A549 (cell line): ENCODE measurements around the gene JPT1. TPM values are rescaled to one million over a fixed set of nuclear protein-coding genes. Genes with fewer than 3 reads are reported as not detected.

ENCODE experiments used
- ATAC-seq, 2 experiments: fragments of 200-7000 bp in 1 of 2; fragments of >200 bp in 1 of 2; cut with Nextera tagmentation in 1 of 2; cut with Tn5 transposase in 1 of 2; 3 replicates each; pipeline versions ENCODE4 v1.8.0 to v1.9.1; 2018 to 2020; ENCODE audit warnings: mild to moderate bottlenecking in 1 of 2, moderate library complexity in 1 of 2
- CTCF ChIA-PET: fragments of 300-600 bp; sonication (Branson Sonifier 250); formaldehyde crosslinking; extraction: SDS; loops from one replicate; lab custom pipeline; 2021; ENCODE audit warnings: antibody characterized with exemption, inconsistent platforms; lab: Yijun Ruan, JAX
- POLR2A ChIA-PET: fragments of 350-600 bp; formaldehyde crosslinking; extraction: SDS; loops from one replicate; lab custom pipeline; 2021; ENCODE audit warnings: antibody characterized with exemption, inconsistent platforms; lab: Yijun Ruan, JAX
- DNase-seq, 2 experiments: peaks; one replicate each; pipeline versions ENCODE4 v3.0.0 to v3.0.0-alpha.2; 2011 to 2016; ENCODE audit warnings: low read depth in 1 of 2, low spot score in 1 of 2
- FAIRE-seq: peaks from 2 replicates; lab custom pipeline; 2011; peaks lifted over from hg19 to GRCh38; lab: Jason Lieb, UNC
- H3K27ac ChIP-seq, 2 experiments: fragments of >200 bp; sonication (Bioruptor Twin); formaldehyde crosslinking; 3 replicates each; pipeline ENCODE4 v1.5.1; 2016 to 2017
- H3K4me1 ChIP-seq: fragments of >200 bp; sonication (Bioruptor Twin); formaldehyde crosslinking; 3 replicates; pipeline ENCODE4 v1.6.1; 2016
- H3K4me2 ChIP-seq: fragments of >200 bp; sonication (Bioruptor Twin); formaldehyde crosslinking; 3 replicates; pipeline ENCODE4 v1.6.1; 2016
- H3K4me3 ChIP-seq: fragments of >200 bp; sonication (Bioruptor Twin); formaldehyde crosslinking; 3 replicates; pipeline ENCODE4 v1.5.1; 2016
- H3K9me3 ChIP-seq: fragments of >200 bp; sonication (Bioruptor Twin); formaldehyde crosslinking; 3 replicates; pipeline ENCODE4 v1.6.1; 2016
- BHLHE40 ChIP-seq: IDR thresholded peaks from 2 replicates; pipeline ENCODE4 v1.6.1; 2012; ENCODE audit warnings: low read depth, low read length, inconsistent platforms
- CEBPB ChIP-seq, 2 experiments: fragments of >200 bp in 1 of 2; sonication (Bioruptor Twin) in 1 of 2; formaldehyde crosslinking in 1 of 2; IDR thresholded peaks; 2 replicates each; pipeline ENCODE4 v1.6.1; 2012 to 2016
- EP300 ChIP-seq, 2 experiments: fragments of >200 bp; sonication (Bioruptor Twin); formaldehyde crosslinking; IDR thresholded peaks; 2 replicates in 1 of 2; 3 replicates in 1 of 2; pipeline ENCODE4 v1.6.1; 2016 to 2017
- ESRRA ChIP-seq: fragments of 150-350 bp; IDR thresholded peaks from 2 replicates; pipeline ENCODE4 v1.6.1; 2014; ENCODE audit warnings: mild to moderate bottlenecking, low read length, borderline replicate concordance
- FOSB ChIP-seq: fragments of 250-450 bp; sonication (Bioruptor Pico); IDR thresholded peaks from 2 replicates; pipeline ENCODE4 v1.5.0; 2020; ENCODE audit warnings: mild to moderate bottlenecking, moderate library complexity
- HDAC2 ChIP-seq: fragments of 200-600 bp; sonication (generic); IDR thresholded peaks from 2 replicates; pipeline ENCODE4 v1.6.1; 2016
- HEYL ChIP-seq: fragments of 250-450 bp; sonication (Bioruptor Pico); IDR thresholded peaks from 2 replicates; pipeline ENCODE4 v1.8.0; 2021; ENCODE audit warnings: mild to moderate bottlenecking, moderate library complexity
- HOXA7 ChIP-seq: fragments of 250-450 bp; sonication (Bioruptor Pico); IDR thresholded peaks from 2 replicates; pipeline ENCODE4 v1.5.0; 2020; ENCODE audit warnings: mild to moderate bottlenecking, moderate library complexity
- HOXB13 ChIP-seq: fragments of 250-450 bp; sonication (Bioruptor Pico); IDR thresholded peaks from 2 replicates; pipeline ENCODE4 v1.5.0; 2020; ENCODE audit warnings: low read depth, mild to moderate bottlenecking, moderate library complexity
- HOXB5 ChIP-seq: fragments of 250-450 bp; sonication (Bioruptor Pico); IDR thresholded peaks from 2 replicates; pipeline ENCODE4 v1.5.0; 2020; ENCODE audit warnings: mild to moderate bottlenecking, moderate library complexity
- JUN ChIP-seq, 2 experiments: fragments of >200 bp; sonication (Bioruptor Twin); formaldehyde crosslinking; IDR thresholded peaks; 2 replicates in 1 of 2; 3 replicates in 1 of 2; pipeline ENCODE4 v1.6.1; 2016 to 2017
- KDM1A ChIP-seq: fragments of 200-600 bp; sonication (generic); IDR thresholded peaks from 2 replicates; pipeline ENCODE4 v1.6.1; 2016; ENCODE audit warnings: low read depth, mild to moderate bottlenecking
- NFE2L2 ChIP-seq: fragments of 150-350 bp; conservative IDR thresholded peaks from 2 replicates; pipeline ENCODE4 v1.6.1; 2014; ENCODE audit warnings: low read length
- NPAS2 ChIP-seq: fragments of 250-450 bp; sonication (Bioruptor Pico); IDR thresholded peaks from 2 replicates; pipeline ENCODE4 v1.8.0; 2022; ENCODE audit warnings: mild to moderate bottlenecking, moderate library complexity, borderline replicate concordance
- NR3C1 ChIP-seq: fragments of >200 bp; sonication (Bioruptor Twin); formaldehyde crosslinking; IDR thresholded peaks from 3 replicates; pipeline ENCODE4 v1.6.1; 2017
- PHF8 ChIP-seq: fragments of 200-600 bp; sonication (generic); IDR thresholded peaks from 2 replicates; pipeline ENCODE4 v1.6.1; 2016; ENCODE audit warnings: low read depth, mild to moderate bottlenecking, antibody characterized with exemption, moderate library complexity, borderline replicate concordance
- RAD21 ChIP-seq, 2 experiments: fragments of >200 bp in 1 of 2; sonication (Bioruptor Twin) in 1 of 2; formaldehyde crosslinking in 1 of 2; IDR thresholded peaks in 1 of 2; conservative IDR thresholded peaks in 1 of 2; 2 replicates in 1 of 2; 3 replicates in 1 of 2; pipeline ENCODE4 v1.6.1; 2012 to 2018; ENCODE audit warnings: inconsistent platforms in 1 of 2
- RARB ChIP-seq: fragments of 250-450 bp; sonication (Bioruptor Pico); IDR thresholded peaks from 2 replicates; pipeline ENCODE4 v1.8.0; 2021; ENCODE audit warnings: mild to moderate bottlenecking, moderate library complexity
- RCOR1 ChIP-seq: fragments of 150-350 bp; IDR thresholded peaks from 2 replicates; pipeline ENCODE4 v1.6.1; 2014; ENCODE audit warnings: antibody characterized with exemption, low read length, low read depth
- RFX5 ChIP-seq: fragments of 450-650 bp; IDR thresholded peaks from 2 replicates; pipeline ENCODE4 v1.7.1; 2014; ENCODE audit warnings: antibody characterized with exemption, mild to moderate bottlenecking, moderate library complexity
- RNF2 ChIP-seq: fragments of 200-600 bp; sonication (generic); IDR thresholded peaks from 2 replicates; pipeline ENCODE4 v1.6.1; 2016; ENCODE audit warnings: low read depth, mild to moderate bottlenecking, antibody characterized with exemption, moderate library complexity, borderline replicate concordance
- SMC3 ChIP-seq: fragments of >200 bp; sonication (Bioruptor Twin); formaldehyde crosslinking; IDR thresholded peaks from 3 replicates; pipeline ENCODE4 v1.6.1; 2018; ENCODE audit warnings: inconsistent platforms
- SREBF2 ChIP-seq: fragments of 450-650 bp; IDR thresholded peaks from 2 replicates; pipeline ENCODE4 v1.6.1; 2014; ENCODE audit warnings: mild to moderate bottlenecking, moderate library complexity
- TP53 ChIP-seq: fragments of 250-450 bp; sonication (Bioruptor Pico); IDR thresholded peaks from 2 replicates; pipeline ENCODE4 v1.5.0; 2021; ENCODE audit warnings: mild to moderate bottlenecking, moderate library complexity
- ZNF302 ChIP-seq: fragments of 250-450 bp; sonication (Bioruptor Pico); IDR thresholded peaks from 2 replicates; pipeline ENCODE4 v1.9.0; 2021; ENCODE audit warnings: inconsistent platforms, mild to moderate bottlenecking, moderate library complexity
- ZSCAN20 ChIP-seq: fragments of 250-450 bp; sonication (Bioruptor Pico); IDR thresholded peaks from 2 replicates; pipeline ENCODE4 v1.8.0; 2022; ENCODE audit warnings: mild to moderate bottlenecking, moderate library complexity
- WGBS: methylation state at CpG from one replicate; pipeline ENCODE4 v1.1.6; 2017; ENCODE audit errors: missing lambda C conversion rate; 5-methylcytosine and 5-hydroxymethylcytosine counted together
- polyA plus RNA-seq, 4 experiments: library from polyadenylated mRNA; depleted of rRNA in 3 of 4; stranded (reverse); fragments of >200 nt; fragmentation: RNase III in 1 of 4; extraction: RNeasy Plus Mini Kit Qiagen cat#74134 plus additional on column Dnase treatment in 1 of 4; gene quantifications; 2 replicates in 3 of 4; 3 replicates in 1 of 4; pipeline ENCODE4 v1.2.3, GENCODE V29; 2011 to 2017
- TF ChIP-seq, protein P1 (sequence below): fragments of 250-450 bp; sonication (Bioruptor Pico); IDR thresholded peaks from 2 replicates; pipeline ENCODE4 v1.5.0; 2021; ENCODE audit warnings: mild to moderate bottlenecking, moderate library complexity, borderline replicate concordance
- TF ChIP-seq, protein P2 (sequence below): fragments of >200 bp; sonication (Bioruptor Twin); formaldehyde crosslinking; IDR thresholded peaks from 3 replicates; pipeline ENCODE4 v1.5.1; 2016
- TF ChIP-seq, protein P3 (sequence below): fragments of 250-450 bp; sonication (Bioruptor Pico); IDR thresholded peaks from 2 replicates; pipeline ENCODE4 v1.5.0; 2020; ENCODE audit warnings: low read depth, mild to moderate bottlenecking, moderate library complexity

The JPT1 gene
- polyA plus RNA-seq, 2 of the 4 experiments (the other 2 are of a cell fraction), result 196 to 623 TPM

DNA sequence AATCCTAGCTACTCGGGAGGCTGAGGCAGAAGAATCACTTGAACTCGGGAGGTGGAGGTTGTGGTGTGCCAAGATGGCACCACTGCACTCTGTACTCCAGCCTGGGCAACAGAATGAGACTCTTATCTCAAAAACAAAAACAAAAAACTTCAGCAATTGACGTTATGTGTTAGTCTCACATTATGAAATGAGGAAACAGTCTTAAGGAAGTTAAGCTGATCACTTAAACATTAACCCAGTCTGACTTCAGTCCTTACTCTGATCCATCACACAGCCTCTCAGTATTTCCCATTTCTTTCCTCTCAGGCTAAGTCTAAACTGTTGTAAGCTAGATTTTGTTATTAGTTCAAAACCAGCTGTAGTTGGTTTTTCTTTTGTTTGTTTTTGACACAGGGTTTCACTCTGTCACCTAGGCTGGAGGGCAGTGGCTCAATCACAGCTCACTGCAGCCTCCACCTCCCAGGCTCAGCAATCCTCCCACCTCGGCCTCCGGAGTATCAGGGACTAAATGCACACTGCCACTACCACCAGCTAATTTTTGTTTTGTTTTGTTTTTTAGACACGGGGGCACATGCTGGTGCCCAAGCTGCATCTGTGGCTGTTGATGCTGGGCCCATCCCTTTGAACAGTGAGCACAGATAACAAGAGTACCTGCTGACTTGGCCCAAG is 6.3 kb downstream of the JPT1 start:
- POLR2A ChIA-PET, result interaction anchor here (1.1 kb wide), 1 partner anchor 24 kb away, joined by 4 read pairs; no protein-coding TSS in a partner anchor
- Histone ChIP-seq H3K27ac (0 out of 6 replicates have a peak overlapping the region, but pooled peaks of 1 of the 2 experiments have one; percentile 12), H3K4me1 (peaks cover 49% of the 10 kb centered on the region), H3K9me3 (no peaks in the 10 kb centered on the region), H3K4me2 (peak overlapping the region; percentile 25; the same call in 2 of the 3 replicates), H3K4me3 (no peak overlapping the region)
- DNase-seq (no peak), ATAC-seq (0 out of 6 replicates have a peak, but pooled peaks have one; percentile 9 to 23), FAIRE-seq (no peak)
- CTCF ChIA-PET, result interaction anchor here (0.6 to 62.2 kb wide), 10 partner anchors 8 to 186 kb away, joined by 3 to 3429 read pairs (median 5); partner anchors contain the start of genes ARMC7, ATP5PD, KCTD2 and NT5C
- WGBS, result 59% methylated on average over 6 of the region's 6 CpGs
- TF ChIP-seq ZNF302 (no peak), HEYL (CRISPR knock-in tag) (no peak), SMC3 (no peak), ESRRA (no peak), ZSCAN20 (CRISPR knock-in tag) (no peak), PHF8 (no peak), HOXB13 (no peak), JUN (IDR thresholded peaks at IDR 0.05) (no peak), SREBF2 (no peak), HDAC2 (no peak), NR3C1 (no peak), RAD21 (conservative IDR thresholded peaks at IDR 0.05 in 1 of 2, IDR thresholded peaks at IDR 0.05 in 1 of 2) (no peak), HOXB5 (CRISPR knock-in tag) (no peak), NFE2L2 (no peak), KDM1A (no peak), HOXA7 (CRISPR knock-in tag) (no peak)
- TF ChIP-seq, protein P1, sequence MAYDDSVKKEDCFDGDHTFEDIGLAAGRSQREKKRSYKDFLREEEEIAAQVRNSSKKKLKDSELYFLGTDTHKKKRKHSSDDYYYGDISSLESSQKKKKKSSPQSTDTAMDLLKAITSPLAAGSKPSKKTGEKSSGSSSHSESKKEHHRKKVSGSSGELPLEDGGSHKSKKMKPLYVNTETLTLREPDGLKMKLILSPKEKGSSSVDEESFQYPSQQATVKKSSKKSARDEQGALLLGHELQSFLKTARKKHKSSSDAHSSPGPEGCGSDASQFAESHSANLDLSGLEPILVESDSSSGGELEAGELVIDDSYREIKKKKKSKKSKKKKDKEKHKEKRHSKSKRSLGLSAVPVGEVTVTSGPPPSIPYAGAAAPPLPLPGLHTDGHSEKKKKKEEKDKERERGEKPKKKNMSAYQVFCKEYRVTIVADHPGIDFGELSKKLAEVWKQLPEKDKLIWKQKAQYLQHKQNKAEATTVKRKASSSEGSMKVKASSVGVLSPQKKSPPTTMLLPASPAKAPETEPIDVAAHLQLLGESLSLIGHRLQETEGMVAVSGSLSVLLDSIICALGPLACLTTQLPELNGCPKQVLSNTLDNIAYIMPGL (CRISPR knock-in tag), result no peak
- TF ChIP-seq, protein P2, sequence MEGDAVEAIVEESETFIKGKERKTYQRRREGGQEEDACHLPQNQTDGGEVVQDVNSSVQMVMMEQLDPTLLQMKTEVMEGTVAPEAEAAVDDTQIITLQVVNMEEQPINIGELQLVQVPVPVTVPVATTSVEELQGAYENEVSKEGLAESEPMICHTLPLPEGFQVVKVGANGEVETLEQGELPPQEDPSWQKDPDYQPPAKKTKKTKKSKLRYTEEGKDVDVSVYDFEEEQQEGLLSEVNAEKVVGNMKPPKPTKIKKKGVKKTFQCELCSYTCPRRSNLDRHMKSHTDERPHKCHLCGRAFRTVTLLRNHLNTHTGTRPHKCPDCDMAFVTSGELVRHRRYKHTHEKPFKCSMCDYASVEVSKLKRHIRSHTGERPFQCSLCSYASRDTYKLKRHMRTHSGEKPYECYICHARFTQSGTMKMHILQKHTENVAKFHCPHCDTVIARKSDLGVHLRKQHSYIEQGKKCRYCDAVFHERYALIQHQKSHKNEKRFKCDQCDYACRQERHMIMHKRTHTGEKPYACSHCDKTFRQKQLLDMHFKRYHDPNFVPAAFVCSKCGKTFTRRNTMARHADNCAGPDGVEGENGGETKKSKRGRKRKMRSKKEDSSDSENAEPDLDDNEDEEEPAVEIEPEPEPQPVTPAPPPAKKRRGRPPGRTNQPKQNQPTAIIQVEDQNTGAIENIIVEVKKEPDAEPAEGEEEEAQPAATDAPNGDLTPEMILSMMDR, result no peak

DNA sequence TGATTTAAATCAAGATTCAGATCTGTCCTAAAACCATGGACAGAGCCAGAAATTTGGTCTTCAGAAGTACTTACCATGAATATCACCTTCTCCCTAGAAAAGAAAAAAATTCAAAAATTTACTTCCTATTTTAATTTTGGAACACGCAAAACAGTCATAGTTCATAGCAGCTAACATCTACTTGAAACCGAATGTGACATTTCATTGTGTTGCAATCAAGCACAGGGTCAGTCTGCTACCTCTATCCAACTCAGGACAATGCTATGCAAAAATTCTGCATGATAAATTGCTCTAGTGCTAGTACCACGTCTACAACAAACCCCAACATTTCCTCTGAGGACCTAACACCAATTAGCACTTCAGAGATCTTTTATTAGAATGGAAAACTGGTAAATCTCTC is 7.7 kb downstream of the JPT1 start:
- CTCF ChIA-PET, result interaction anchor here (2.6 to 62.2 kb wide), 4 partner anchors 15 to 60 kb away, joined by 10 to 3429 read pairs (median 89); partner anchors contain the start of genes ARMC7, ATP5PD, KCTD2 and NT5C
- 82% methylated on average over 3 of the region's 3 CpGs for WGBS
- no peak for FAIRE-seq

More for the DNA sequence above, 7.7 kb downstream of the JPT1 start:
- no peak overlapping the region for H3K4me3 ChIP-seq
- TF ChIP-seq HOXB5 (CRISPR knock-in tag) (no peak), CEBPB (IDR thresholded peaks at IDR 0.05) (no peak), RNF2 (no peak), ZNF302 (no peak), ZSCAN20 (CRISPR knock-in tag) (no peak), RARB (CRISPR knock-in tag) (no peak), RFX5 (no peak), BHLHE40 (no peak), FOSB (no peak), RCOR1 (no peak), HOXA7 (CRISPR knock-in tag) (no peak), TP53 (CRISPR knock-in tag) (no peak), NFE2L2 (no peak), EP300 (IDR thresholded peaks at IDR 0.05) (no peak), NPAS2 (CRISPR knock-in tag) (no peak)
- TF ChIP-seq, protein P2, result no peak
- TF ChIP-seq, protein P3, sequence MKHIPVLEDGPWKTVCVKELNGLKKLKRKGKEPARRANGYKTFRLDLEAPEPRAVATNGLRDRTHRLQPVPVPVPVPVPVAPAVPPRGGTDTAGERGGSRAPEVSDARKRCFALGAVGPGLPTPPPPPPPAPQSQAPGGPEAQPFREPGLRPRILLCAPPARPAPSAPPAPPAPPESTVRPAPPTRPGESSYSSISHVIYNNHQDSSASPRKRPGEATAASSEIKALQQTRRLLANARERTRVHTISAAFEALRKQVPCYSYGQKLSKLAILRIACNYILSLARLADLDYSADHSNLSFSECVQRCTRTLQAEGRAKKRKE (CRISPR knock-in tag), result no peak
- H3K4me1 ChIP-seq, result peaks cover 39% of the 10 kb centered on the region
- H3K4me2 ChIP-seq, result no peak overlapping the region
- ATAC-seq (no peak), DNase-seq (no peak)
- POLR2A ChIA-PET, result interaction anchor here (3.3 kb wide), 1 partner anchor 8 kb away, joined by 18 read pairs; the partner anchor contains the start of gene JPT1
- H3K9me3 ChIP-seq, result no peaks in the 10 kb centered on the region
- no peak overlapping the region for H3K27ac ChIP-seq
